Kidney epithelial cell (primary cell): ENCODE results near the gene HSD17B8. TPM values are rescaled to one million over a fixed set of nuclear protein-coding genes. Genes with fewer than 3 reads are reported as not detected.

Source experiments
- DNase-seq: peaks from one replicate; pipeline ENCODE4 v3.0.0-alpha.2; 2010; ENCODE audit warnings: low read depth
- H3K27me3 ChIP-seq: 2 replicates; pipeline ENCODE4 v1.6.0; 2011; ENCODE audit warnings: low read length; ENCODE audit not compliant: control insufficient read depth, insufficient read depth
- H3K36me3 ChIP-seq: 2 replicates; pipeline ENCODE4 v1.5.1; 2011; ENCODE audit warnings: low read length; ENCODE audit not compliant: control insufficient read depth, insufficient read depth
- H3K4me3 ChIP-seq: 2 replicates; pipeline ENCODE4 v1.5.1; 2011; ENCODE audit warnings: low read depth, mild to moderate bottlenecking, control low read depth, low read length
- total RNA-seq: library from RNA; depleted of rRNA; stranded (reverse); fragments of >200 nt; gene quantifications from 2 replicates; pipeline ENCODE4 v1.2.3, GENCODE V29; 2015
- TF ChIP-seq, protein P1 (sequence below): IDR thresholded peaks from 2 replicates; pipeline ENCODE4 v1.5.1; 2011; ENCODE audit warnings: mild to moderate bottlenecking, moderate library complexity, low read length, control low read depth, inconsistent platforms; ENCODE audit not compliant: insufficient read depth, poor library complexity, severe bottlenecking

HSD17B8 gene
- total RNA-seq, 1 donor from 2014 or later = 13.1 TPM

GRCh38 chr6:33161354-33162331, 42.8 kb upstream of the HSD17B8 start:
- Histone ChIP-seq H3K4me3 (peak overlapping the region; percentile 34), H3K27me3 (peaks cover 14% of the 10 kb centered on the region), H3K36me3 (no peaks in the 10 kb centered on the region)
- TF ChIP-seq, protein P1, sequence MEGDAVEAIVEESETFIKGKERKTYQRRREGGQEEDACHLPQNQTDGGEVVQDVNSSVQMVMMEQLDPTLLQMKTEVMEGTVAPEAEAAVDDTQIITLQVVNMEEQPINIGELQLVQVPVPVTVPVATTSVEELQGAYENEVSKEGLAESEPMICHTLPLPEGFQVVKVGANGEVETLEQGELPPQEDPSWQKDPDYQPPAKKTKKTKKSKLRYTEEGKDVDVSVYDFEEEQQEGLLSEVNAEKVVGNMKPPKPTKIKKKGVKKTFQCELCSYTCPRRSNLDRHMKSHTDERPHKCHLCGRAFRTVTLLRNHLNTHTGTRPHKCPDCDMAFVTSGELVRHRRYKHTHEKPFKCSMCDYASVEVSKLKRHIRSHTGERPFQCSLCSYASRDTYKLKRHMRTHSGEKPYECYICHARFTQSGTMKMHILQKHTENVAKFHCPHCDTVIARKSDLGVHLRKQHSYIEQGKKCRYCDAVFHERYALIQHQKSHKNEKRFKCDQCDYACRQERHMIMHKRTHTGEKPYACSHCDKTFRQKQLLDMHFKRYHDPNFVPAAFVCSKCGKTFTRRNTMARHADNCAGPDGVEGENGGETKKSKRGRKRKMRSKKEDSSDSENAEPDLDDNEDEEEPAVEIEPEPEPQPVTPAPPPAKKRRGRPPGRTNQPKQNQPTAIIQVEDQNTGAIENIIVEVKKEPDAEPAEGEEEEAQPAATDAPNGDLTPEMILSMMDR = peak; percentile 95
- DNase-seq = no peak

DNA sequence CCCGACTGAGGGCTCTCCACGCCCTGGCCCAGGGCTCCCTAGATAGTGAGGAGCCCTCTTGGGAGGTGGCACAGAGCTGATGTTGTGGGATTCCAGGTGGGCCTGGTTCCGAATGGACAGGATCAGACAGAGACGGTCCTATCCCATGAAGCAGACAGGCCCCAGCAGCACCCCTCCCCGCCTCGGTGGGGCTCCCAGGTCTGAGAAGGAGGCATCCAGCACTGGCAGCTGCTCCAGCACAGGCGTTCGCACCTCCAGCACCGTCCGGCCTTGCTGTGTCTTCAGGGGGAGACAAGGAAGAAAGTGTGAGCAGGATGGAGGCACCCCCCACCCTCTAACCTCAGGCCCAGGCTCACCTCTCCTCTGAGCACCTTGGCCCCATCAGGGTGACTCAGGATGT, 40.9 kb upstream of the HSD17B8 start:
- Histone ChIP-seq H3K36me3 (no peaks in the 10 kb centered on the region), H3K4me3 (no peak overlapping the region), H3K27me3 (peaks cover 14% of the 10 kb centered on the region)
- TF ChIP-seq, protein P1 = no peak
- DNase-seq = no peak

- peaks cover 14% of the 10 kb centered on the region for H3K27me3 ChIP-seq
- TF ChIP-seq, protein P1 = no peak
- no peak overlapping the region for H3K4me3 ChIP-seq
- H3K36me3 ChIP-seq = no peaks in the 10 kb centered on the region
- DNase-seq = no peak
Measured at GRCh38 chr6:33164176-33164575, 40.3 kb upstream of the HSD17B8 start.

DNA sequence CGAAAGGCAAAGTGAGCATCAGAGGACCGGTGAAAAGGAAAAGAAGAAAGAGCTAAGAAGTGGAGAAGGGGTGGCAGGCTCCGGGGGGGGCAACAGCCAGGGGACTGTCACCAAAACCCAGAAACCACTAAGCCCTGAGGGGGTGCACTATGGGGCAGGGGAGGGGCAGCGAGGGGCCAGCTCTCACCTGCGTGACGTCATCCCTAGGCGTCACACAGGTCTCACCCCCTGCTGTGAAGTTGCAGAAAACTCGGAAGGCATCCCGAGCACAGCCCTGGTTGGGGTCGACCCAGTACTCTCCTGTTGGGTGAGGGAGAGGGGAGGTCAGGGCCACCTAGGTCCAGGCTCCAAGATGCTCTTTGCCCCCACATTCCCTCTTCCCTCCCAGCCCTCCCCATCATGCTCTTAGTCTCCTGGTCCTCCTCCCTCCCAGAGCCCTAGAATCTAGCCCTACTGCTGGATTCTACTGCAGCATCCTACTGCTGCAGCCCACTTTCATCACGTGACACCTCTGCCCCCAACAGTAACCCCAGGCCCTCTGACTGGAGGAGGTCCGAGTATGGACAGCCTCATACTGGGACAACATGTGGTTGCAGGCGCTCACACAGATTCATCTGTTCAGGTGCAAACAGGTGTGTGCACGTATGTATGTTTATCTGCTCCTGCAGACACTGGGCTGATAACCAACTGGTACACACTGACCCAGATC, 39.6 kb upstream of the HSD17B8 start:
- Histone ChIP-seq H3K36me3 (no peaks in the 10 kb centered on the region), H3K27me3 (peaks cover 14% of the 10 kb centered on the region), H3K4me3 (no peak overlapping the region)
- TF ChIP-seq, protein P1 = no peak
- no peak for DNase-seq

- Histone ChIP-seq H3K27me3 (peaks cover 14% of the 10 kb centered on the region), H3K4me3 (no peak overlapping the region), H3K36me3 (no peaks in the 10 kb centered on the region)
- DNase-seq = no peak
- TF ChIP-seq, protein P1 = no peak
Measured at GRCh38 chr6:33165581-33166258, 38.7 kb upstream of the HSD17B8 start.
